Vagina (tissue), 2 donors: ENCODE data around the gene COTL1.

ENCODE experiments used
- CTCF ChIP-seq, 3 experiments: fragments of 450-650 bp in 2 of 3; fragments of 200-600 bp in 1 of 3; sonication (generic) in 1 of 3; IDR thresholded peaks; one replicate each; pipeline ENCODE4 v1.5.1; 2017 to 2019; ENCODE audit warnings: antibody characterized with exemption in 3 of 3, mild to moderate bottlenecking in 2 of 3, moderate library complexity in 2 of 3
- POLR2A ChIP-seq, 2 donors: fragments of 450-650 bp; IDR thresholded peaks; one replicate each; pipeline ENCODE4 v1.6.1; 2017; ENCODE audit warnings: antibody characterized with exemption in 2 of 2, mild to moderate bottlenecking in 2 of 2, moderate library complexity in 2 of 2
- POLR2AphosphoS5 ChIP-seq, 2 donors: sonication (generic); formaldehyde crosslinking; IDR thresholded peaks; one replicate each; pipeline ENCODE4 v1.9.0; 2017; ENCODE audit warnings: antibody characterized with exemption in 2 of 2, mild to moderate bottlenecking in 2 of 2, low read depth in 1 of 2; ENCODE audit not compliant: insufficient read depth in 1 of 2

GRCh38 chr16:84570739-84571403 is 47.0 kb downstream of the COTL1 start:
- TF ChIP-seq CTCF (IDR thresholded peaks at IDR 0.05) (no peak), POLR2A (IDR thresholded peaks at IDR 0.05) (no peak), POLR2AphosphoS5 (IDR thresholded peaks at IDR 0.05; ENCODE audit: insufficient read depth in 1 of 2, low read depth in 1 of 2) (no peak)
